ENCODE results near the gene PODXL. TPM values are rescaled to one million over a fixed set of nuclear protein-coding genes. Genes with fewer than 3 reads are reported as not detected.
A peak's percentile ranks its signal among the peaks of the same experiment; 100 is the strongest.

PODXL gene
- 11.4 TPM for total RNA-seq

GRCh38 chr7:131556053-131556908 is at the start of gene PODXL:
Gene PODXL (minus strand): TSS chr7:131556628. CDS start chr7:131556359, 269 bp downstream.
- DNase-seq, result no peak

DNA sequence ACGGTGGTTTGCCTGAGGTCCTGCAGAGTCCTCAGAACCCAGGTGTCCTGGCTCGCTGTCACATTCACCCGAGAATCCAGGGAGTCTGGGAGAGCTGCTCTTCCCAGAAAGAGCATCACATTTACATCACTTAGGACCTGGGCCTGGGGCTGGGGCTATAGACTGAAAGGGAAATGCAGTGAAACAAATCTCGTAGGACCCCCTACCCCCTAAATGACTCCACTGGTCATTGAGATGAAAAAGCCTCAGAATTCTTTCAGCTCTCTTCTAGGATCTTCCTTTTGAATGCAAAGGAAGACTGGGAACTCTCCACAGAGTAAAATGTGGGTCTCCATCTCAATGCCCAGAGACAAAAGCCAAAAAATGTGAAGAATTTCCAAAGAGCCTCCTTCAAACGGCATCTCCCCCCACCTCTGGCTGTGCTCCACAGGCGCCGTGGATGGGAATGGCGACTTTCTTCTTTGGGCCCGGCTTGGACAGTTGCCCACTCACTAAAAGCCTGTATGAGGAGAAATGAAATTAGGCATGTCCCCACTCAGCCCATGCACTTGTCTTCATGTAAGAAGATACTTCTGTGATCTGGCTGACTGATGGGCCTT is 49.0 kb upstream of the PODXL start:
- DNase-seq, result no peak

DNA sequence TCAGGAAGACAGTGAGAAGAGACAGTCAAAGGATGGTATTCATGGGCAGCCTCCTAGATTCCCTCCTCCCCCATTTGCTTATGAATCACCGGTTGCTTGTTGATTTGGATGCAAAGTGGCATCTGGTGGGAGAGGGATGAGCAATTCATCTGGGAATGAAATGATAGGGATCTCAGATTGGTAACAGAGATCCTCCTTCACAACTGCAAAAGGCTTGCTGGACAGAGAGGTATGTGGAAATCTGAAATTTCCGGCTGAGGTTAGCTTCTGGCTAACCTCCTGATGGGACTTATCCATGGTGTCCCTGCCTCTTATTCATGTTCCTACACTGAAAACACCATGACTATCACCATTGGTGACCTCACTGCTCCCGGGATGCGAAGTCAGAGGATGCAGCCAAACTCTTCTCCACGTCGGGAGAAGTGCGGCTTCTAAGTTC is 48.4 kb upstream of the PODXL start:
- no peak for DNase-seq

DNA sequence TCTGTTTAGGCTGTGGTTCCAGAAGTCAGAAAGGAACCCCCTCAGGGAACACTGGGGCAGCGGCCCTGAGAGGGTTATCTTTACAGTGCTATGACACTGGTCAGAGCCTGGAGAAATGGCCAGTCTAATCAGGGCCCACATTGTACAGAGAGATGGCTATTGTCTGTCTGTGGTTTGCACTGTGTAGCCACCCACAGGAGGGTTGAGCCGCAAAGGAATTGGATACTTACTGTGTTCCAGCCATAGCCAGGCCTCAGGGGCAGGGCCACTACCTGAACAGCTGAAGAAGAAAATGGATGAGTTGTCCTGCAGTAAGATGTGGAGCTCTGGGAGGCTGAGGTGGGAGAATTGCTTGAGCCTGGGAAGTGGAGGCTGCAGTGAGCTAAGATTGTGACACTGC is 47.5 kb upstream of the PODXL start:
- DNase-seq, result no peak

DNA sequence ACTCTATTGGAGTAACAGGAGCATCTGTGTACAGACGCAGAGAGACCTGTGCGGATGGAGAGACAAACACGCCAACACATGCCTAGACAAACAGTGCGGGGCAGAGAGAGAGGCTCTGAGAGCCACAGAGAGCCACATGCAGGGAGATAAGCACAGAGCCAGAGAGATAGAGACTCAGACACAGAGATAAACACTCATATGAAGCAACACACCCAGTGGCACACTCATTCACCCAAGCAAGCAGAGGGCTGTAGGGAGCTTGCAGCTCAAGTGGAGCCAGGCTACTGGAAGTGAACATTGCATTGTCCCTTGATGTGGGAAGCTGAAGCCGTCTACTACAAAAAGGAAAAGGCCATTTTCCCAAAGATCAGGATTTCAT is 46.6 kb upstream of the PODXL start:
- DNase-seq, result no peak

GRCh38 chr7:131602304-131602993 is 46.0 kb upstream of the PODXL start:
- no peak for DNase-seq

- no peak for DNase-seq
These were observed 43.9 kb upstream of the PODXL start for GRCh38 chr7:131600085-131600881.

- no peak for DNase-seq
These were observed 40.4 kb upstream of the PODXL start for GRCh38 chr7:131596785-131597184.

- no peak for DNase-seq
These were observed 39.3 kb upstream of the PODXL start for GRCh38 chr7:131595699-131596098.

DNA sequence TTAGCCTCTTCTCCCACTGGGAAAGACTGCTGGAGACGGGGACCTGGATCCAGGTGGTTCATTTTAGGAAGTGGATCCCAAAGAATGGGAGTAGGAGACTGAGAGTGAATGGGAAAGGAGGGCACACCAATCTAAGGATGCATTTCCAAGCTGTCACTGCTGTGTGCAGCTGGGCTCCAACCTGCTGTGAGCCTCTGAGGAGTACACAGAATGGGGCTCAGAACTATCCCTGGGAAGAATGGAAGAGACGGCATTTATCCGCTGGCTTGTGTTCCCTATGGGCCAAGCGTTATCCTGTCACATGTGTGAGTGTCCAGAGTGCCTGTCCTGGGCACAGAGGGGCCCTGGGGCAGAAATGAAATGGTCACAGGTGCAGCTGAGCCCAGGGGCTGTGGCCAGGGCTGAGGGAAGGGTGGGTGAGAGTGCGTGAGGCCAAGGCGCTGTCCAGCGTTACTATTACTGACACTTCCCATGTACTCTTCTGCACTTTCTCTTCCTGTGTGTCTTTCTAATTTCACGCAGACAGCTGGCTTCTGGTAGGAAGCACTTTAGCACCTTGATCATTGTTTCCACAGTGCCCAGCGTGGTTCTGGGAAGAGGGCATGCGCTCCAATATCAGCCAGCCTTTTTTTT is 35.4 kb upstream of the PODXL start:
- no peak for DNase-seq

GRCh38 chr7:131587315-131587923 is 31.0 kb upstream of the PODXL start:
- no peak for DNase-seq

DNA sequence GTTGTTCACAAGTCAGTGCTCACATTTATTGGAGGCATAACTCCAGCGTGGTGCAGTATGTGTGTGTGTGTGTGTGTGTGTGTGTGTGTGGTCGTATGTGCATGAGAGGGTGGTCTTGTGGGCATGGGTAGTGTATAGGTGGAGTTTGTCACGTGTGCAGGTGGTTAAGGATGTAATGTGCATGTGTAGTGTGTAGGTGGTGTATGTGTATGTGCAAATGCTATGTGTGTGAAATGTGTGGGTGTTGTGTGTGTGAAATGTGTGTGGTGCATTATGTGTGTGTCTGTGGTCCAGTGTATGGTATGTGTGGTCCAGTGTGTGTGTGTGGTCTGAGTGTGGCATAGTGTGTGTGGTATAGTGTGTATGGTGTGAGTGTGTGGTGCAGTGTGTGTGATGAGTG is 30.3 kb upstream of the PODXL start:
- no peak for DNase-seq

DNA sequence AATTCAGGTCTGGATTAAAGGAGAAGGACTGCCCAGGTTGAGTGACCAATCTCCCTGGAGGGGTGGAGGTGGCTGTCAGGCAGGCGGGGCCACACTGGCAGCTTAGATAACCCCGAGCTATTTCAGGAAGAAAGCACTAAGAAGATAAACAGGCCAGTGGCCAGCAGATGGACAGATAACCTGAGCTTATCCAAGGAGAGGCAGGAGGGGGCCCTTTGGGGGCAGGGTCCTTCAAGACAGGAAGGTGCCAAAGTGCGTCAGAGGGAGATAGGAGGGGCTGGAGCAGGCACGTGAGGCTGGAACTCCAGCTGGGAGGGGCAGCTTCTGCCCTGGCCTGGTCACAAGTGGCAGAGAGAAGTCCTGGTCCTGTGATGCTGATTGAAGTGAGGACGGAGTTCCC is 29.8 kb upstream of the PODXL start:
- DNase-seq, result no peak

DNA sequence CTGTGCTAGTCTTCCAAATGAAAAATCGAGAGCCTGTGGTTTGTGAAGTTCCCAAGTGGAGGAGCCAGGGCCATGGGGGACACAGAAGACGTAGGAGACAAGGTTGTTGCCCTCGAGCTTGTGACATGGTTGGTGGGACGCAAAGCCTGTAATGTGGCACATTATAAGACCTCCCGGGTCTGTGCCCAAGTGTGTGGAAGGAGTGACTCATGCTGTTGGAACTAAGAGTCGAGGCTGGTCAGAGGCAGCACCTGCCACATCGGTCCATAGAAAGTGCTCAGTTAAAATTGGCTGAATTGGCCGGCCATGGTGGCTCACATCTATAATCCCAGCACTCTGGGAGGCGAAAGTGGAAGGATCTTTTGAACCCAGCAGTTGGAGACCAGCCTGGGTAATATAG is 27.0 kb upstream of the PODXL start:
- no peak for DNase-seq

- peak; percentile 45 for DNase-seq
These were observed 25.0 kb upstream of the PODXL start for GRCh38 chr7:131581241-131582051.

- no peak for DNase-seq
These were observed 22.2 kb upstream of the PODXL start for GRCh38 chr7:131578602-131579001.

DNA sequence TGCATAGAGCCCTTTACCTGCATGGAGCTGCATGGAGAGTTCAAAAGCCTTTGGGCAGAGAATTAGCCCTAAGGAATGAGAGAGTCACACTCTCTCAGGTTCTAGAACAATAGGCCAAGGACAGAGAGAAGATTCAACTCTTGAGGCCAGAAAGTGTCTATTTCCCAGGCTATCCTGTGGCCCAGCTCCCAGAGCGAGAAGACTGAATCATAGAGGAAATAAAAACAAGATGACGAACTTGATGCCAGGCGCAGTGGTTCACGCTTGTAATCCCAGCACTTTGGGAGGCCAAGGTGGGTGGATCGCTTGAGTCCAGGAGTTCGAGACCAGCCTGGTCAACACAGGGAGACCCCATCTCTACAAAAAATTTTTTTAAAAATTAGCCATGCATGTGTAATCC is 18.3 kb upstream of the PODXL start:
- DNase-seq, result no peak

DNA sequence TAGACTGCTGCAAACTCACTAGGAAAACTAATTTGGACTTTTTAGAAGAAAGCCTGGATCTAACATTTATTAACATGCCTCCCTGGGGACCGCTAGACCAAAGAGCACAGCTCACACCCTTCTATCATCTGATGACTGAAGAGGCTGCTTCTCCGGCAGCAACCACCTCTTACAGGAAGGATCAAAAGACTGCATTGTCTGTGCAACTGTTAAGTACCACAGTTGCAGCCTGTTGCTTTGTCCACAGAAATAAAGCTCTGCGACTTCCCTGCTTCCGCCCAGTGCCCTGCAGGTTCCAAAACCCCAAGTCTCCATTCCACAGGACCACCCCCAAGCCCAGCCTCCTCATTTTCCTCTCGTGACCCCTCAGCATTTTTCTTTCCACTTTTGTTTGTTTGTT is 14.0 kb upstream of the PODXL start:
- DNase-seq, result no peak

GRCh38 chr7:131568970-131569369 is 12.5 kb upstream of the PODXL start:
- DNase-seq, result no peak

GRCh38 chr7:131568510-131568909 is 12.1 kb upstream of the PODXL start:
- DNase-seq, result no peak

GRCh38 chr7:131564640-131565039 is 8.2 kb upstream of the PODXL start:
- DNase-seq, result no peak

All from skin of body (tissue), 2 donors.